ENCODE measurements around the gene EFNA5. TPM values are rescaled to one million over a fixed set of nuclear protein-coding genes. Genes with fewer than 3 reads are reported as not detected.

The EFNA5 gene
- total and polyA plus RNA-seq, 8 donors: 0.29 to 187 (median 3.1) TPM

DNA sequence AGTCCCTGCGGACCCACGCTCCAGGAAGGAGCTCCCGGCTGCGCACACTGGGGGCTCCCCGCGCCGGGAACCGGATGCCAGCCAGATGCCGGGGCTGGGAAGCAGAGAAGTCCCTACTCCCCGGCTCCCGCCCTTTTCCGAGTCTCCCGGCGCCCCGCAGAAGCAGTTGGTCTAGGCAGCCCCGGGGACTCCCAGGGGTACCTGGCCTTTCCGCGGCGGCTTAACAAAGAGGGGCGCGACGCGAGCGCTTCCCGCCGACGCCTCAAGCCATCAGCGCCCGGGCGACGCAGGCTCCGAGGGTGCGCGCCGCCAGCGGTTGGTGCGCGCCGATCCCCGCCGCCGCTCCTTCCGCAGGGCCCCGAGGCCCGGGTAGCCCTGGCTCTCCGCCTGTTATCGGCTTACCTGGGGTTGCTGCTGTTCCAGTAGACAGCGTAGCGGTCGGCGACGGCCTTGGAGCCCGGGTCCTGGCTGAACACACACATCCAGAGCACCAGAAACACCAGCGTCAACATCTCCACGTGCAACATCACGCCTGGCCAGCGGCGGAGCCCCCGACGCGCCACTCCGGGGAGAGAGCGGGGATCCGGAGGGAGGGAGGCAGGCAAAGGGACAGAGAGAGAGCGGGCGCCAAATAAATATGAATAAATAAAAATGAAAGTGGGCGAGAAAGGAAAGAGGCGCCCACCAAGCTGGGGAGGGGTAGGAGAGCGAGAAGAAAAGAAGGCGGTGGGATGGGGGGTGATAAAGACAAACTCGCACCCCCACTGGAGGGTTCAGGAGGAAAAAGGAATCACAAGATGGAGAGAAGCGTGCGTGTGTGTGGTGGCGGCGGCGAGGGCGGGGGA lies 428 bp downstream of the EFNA5 start:
- H3K4me3 ChIP-seq: peak overlapping the region; percentile 50 to 74 (median 60)
- peaks cover 4 to 58% (median 52%) of the 10 kb centered on the region in 4 donors for H3K4me1 ChIP-seq
- peak; percentile 50 to 81 for DNase-seq
- H3K9me3 ChIP-seq: no peaks in the 10 kb centered on the region
- WGBS, 5 donors: 1 to 3% (median 1%) methylated on average over 48 to 77 of the region's 77 CpGs
- H3K27ac ChIP-seq: peak overlapping the region; percentile 74 to 92 (median 85)
- H3K27me3 ChIP-seq: peaks cover 0 to 54% (median 27%) of the 10 kb centered on the region in 3 donors
- intact Hi-C loops (cut with DNase I; ENCODE audit: low total_unique reads): no loop called here
- TF ChIP-seq POLR2A (IDR thresholded peaks at IDR 0.05) (no peak), CTCF (IDR thresholded peaks at IDR 0.05) (no peak), EP300 (IDR thresholded peaks at IDR 0.05) (no peak), POLR2AphosphoS5 (IDR thresholded peaks at IDR 0.05) (no peak)
- H3K36me3 ChIP-seq: no peaks in the 10 kb centered on the region

DNA sequence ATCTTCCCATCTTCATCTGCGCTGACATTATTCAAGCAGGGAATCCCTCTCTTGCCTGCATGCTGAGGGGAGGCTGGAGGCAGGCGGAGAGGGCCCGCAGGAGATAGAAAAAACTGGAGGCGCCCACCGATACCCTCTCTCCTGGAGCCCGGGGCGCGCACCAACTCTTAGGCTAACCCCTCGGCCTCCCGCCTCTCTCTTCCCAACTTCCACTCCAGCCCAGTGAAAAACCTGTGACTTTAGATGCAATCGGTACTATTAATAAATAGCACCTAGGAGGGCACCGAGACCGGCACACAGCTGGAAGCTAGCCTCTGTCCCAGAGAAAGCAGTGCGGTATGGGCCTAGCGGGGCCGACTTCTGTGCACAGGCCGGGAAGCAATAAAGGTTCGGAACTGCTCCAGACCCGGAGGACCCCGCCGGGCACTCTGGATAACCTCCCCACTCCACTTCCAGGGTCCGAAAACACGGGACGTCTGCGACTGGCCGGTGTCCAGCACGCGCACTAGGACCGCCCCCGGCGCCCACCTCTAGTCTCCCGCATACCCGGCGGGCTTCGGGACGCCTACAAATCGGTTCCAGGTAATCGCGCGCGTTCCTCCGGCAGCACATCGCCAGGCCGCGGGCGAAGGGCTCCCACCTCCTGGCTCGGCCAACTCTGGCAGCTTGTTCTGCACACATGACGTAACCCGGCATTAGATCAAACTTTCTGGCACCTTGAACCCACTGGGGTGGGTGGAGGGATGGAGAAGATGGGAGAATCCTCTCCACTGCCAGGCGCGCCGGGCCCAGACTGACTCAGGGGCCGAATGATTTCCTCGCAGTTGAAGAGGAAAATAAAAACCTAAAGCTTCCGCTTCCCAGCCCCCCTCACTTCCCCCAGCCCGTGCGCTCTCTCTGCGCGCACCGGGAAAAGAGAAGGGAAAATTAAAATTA lies 1.4 kb downstream of the EFNA5 start:
- 3 to 11% (median 4%) methylated on average over 30 to 60 of the region's 60 CpGs for WGBS, 5 donors
- peak; percentile 39 to 81 for DNase-seq
- intact Hi-C loops (cut with DNase I; ENCODE audit: low total_unique reads): no loop called here
- Histone ChIP-seq H3K36me3 (no peaks in the 10 kb centered on the region), H3K27ac (peak overlapping the region; percentile 55 to 87 (median 84)), H3K4me1 (peaks cover 4 to 58% (median 52%) of the 10 kb centered on the region in 4 donors), H3K4me3 (peak overlapping the region; percentile 50 to 74 (median 60)), H3K27me3 (peaks cover 0 to 51% (median 27%) of the 10 kb centered on the region in 3 donors), H3K9me3 (no peaks in the 10 kb centered on the region)
- TF ChIP-seq EP300 (IDR thresholded peaks at IDR 0.05) (no peak), CTCF (IDR thresholded peaks at IDR 0.05) (no peak)

- H3K36me3 ChIP-seq: no peaks in the 10 kb centered on the region
- TF ChIP-seq POLR2A (IDR thresholded peaks at IDR 0.05) (no peak), EP300 (IDR thresholded peaks at IDR 0.05) (no peak), POLR2AphosphoS5 (IDR thresholded peaks at IDR 0.05) (no peak), CTCF (IDR thresholded peaks at IDR 0.05) (no peak)
- peaks cover 0 to 50% (median 27%) of the 10 kb centered on the region in 3 donors for H3K27me3 ChIP-seq
- WGBS, 5 donors: 21 to 35% (median 26%) methylated on average over 11 of the region's 11 CpGs
- H3K4me3 ChIP-seq: peak overlapping the region; percentile 50 to 74 (median 60)
- intact Hi-C loops (cut with DNase I; ENCODE audit: low total_unique reads): no loop called here
- H3K4me1 ChIP-seq: peaks cover 4 to 56% (median 49%) of the 10 kb centered on the region in 4 donors
- peak in 1 of 2 donors; percentile 43 for DNase-seq
- peak overlapping the region in 3 of 5 donors; percentile 74 to 87 (median 84) for H3K27ac ChIP-seq
- no peaks in the 10 kb centered on the region for H3K9me3 ChIP-seq
These were observed 2.3 kb downstream of the EFNA5 start for GRCh38 chr5:107668154-107669095.
